ENCODE results near the gene ADAMTS17.

ADAMTS17 gene

GRCh38 chr15:100115066-100115710 is 226.6 kb downstream of the ADAMTS17 start:
- TF ChIP-seq ZFX (IDR thresholded peaks at IDR 0.05) (no peak), CTCF (conservative IDR thresholded peaks at IDR 0.05) (no peak)
- H3K27ac ChIP-seq, result no peak overlapping the region

GRCh38 chr15:100114571-100114970 is 227.2 kb downstream of the ADAMTS17 start:
- H3K27ac ChIP-seq, result no peak overlapping the region
- TF ChIP-seq ZFX (IDR thresholded peaks at IDR 0.05), result no peak
- no peak for TF ChIP-seq CTCF (conservative IDR thresholded peaks at IDR 0.05)

- no peak overlapping the region for H3K27ac ChIP-seq
- TF ChIP-seq CTCF (conservative IDR thresholded peaks at IDR 0.05) (no peak), ZFX (IDR thresholded peaks at IDR 0.05) (no peak)
Measured at GRCh38 chr15:100114100-100114499, 227.7 kb downstream of the ADAMTS17 start.

GRCh38 chr15:100113351-100114080 is 228.3 kb downstream of the ADAMTS17 start:
- TF ChIP-seq ZFX (IDR thresholded peaks at IDR 0.05) (no peak), CTCF (conservative IDR thresholded peaks at IDR 0.05) (no peak)
- no peak overlapping the region for H3K27ac ChIP-seq

GRCh38 chr15:100112636-100113305 is 229.0 kb downstream of the ADAMTS17 start:
- TF ChIP-seq ZFX (IDR thresholded peaks at IDR 0.05) (no peak), CTCF (conservative IDR thresholded peaks at IDR 0.05) (no peak)
- H3K27ac ChIP-seq, result no peak overlapping the region

GRCh38 chr15:100112061-100112420 is 229.7 kb downstream of the ADAMTS17 start:
- TF ChIP-seq CTCF (conservative IDR thresholded peaks at IDR 0.05), result no peak
- TF ChIP-seq ZFX (IDR thresholded peaks at IDR 0.05), result no peak
- no peak overlapping the region for H3K27ac ChIP-seq
